Fibroblast of skin of scalp (primary cell): ENCODE results near the gene MYOZ3.
A peak's percentile ranks its signal among the peaks of the same experiment; 100 is the strongest.

Source experiments
- DNase-seq: peaks from one replicate; pipeline ENCODE4 v3.0.0-alpha.2; 2013

MYOZ3 gene

GRCh38 chr5:150703762-150704161 is 42.7 kb downstream of the MYOZ3 start:
- no peak for DNase-seq

- no peak for DNase-seq
These were observed 45.8 kb downstream of the MYOZ3 start for GRCh38 chr5:150706776-150707390.

GRCh38 chr5:150710165-150710564 is 49.1 kb downstream of the MYOZ3 start:
- peak; percentile 15 for DNase-seq

- DNase-seq = no peak
These were observed 62.8 kb downstream of the MYOZ3 start for GRCh38 chr5:150723845-150724244.
